ENCODE results near the gene FAM222B. TPM values are rescaled to one million over a fixed set of nuclear protein-coding genes. Genes with fewer than 3 reads are reported as not detected.
"Not testable (repeated sequence)": the region's sequence is repeated elsewhere in the genome, so short reads cannot be mapped to it uniquely, and the experiment has no call there.

FAM222B gene
- total and polyA plus RNA-seq, 2 donors (not counting 1 experiment from before 2014, with no cell fraction given) = 10.8 to 23.1 TPM

DNA sequence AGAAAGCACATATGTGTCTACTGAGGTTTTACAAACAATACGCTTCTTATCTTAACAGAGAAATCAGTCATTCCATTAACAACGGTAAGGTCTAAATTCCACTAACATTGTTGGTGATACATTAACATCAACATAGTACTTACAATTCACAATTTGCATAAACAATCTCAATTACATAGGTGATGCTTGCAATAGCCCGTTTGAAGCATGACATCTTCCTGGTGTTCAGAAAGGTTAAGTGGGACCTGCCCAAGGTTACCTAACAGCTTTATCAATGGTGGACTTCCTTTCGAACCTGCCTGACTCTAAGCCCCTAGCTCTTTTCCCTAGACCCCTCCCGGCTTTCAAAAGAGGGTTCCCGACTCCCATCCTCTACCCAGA is 699 bp downstream of the FAM222B start:
- peak overlapping the region; percentile 98 for H2AFZ ChIP-seq (ENCODE audit: insufficient read depth, low read depth, low read length, poor library complexity, severe bottlenecking)
- 18% methylated on average over 6 of the region's 6 CpGs for WGBS (ENCODE audit: insufficient coverage)
- H3K4me3 Mint-ChIP-seq = peak overlapping the region; percentile 97
- H3K9ac ChIP-seq (ENCODE audit: low read length) = peak overlapping the region; percentile 79
- peaks cover 56% of the 10 kb centered on the region for H3K79me2 ChIP-seq (ENCODE audit: control insufficient read depth, insufficient read depth, low read length)
- intact Hi-C loops (cut with micrococcal nuclease) = loop anchor here (1.0 to 5.0 kb wide), 4 partner anchors 12 to 110 kb away; partner anchors contain the start of genes DHRS13 and PHF12
- ChIA-PET CTCF (interaction anchor here (0.6 to 3.8 kb wide), 12 partner anchors 8 to 122 kb away, joined by 3 to 28 read pairs (median 5); partner anchors contain the start of genes DHRS13, FLOT2, RPL23A and TLCD1), POLR2A (interaction anchor here (0.6 to 1.6 kb wide), 7 partner anchors 12 to 110 kb away, joined by 3 to 4 read pairs (median 3); partner anchors contain the start of genes ERAL1 and PHF12)
- no peaks in the 10 kb centered on the region for H3K9me3 Mint-ChIP-seq (ENCODE audit: insufficient read depth)
- H3K27me3 ChIP-seq (replicated peaks in 1 of 4; ENCODE audit: control extremely low read depth in 1 of 4, control insufficient read depth in 3 of 4, insufficient read depth in 4 of 4, low read length in 3 of 4) = no peaks in the 10 kb centered on the region
- H3K4me1 ChIP-seq (ENCODE audit: control insufficient read depth in 2 of 2, insufficient read depth in 2 of 2, low read length in 2 of 2) = peaks cover 10 to 15% of the 10 kb centered on the region in 2 donors
- H3K4me1 Mint-ChIP-seq = peaks cover 23% of the 10 kb centered on the region
- no peaks in the 10 kb centered on the region for H3K36me3 ChIP-seq (replicated peaks in 1 of 2; ENCODE audit: control extremely low read depth in 1 of 2, control insufficient read depth in 1 of 2, extremely low read depth in 1 of 2, insufficient read depth in 2 of 2, low read length in 1 of 2)
- TF ChIP-seq EZH2 (IDR thresholded peaks at IDR 0.05; ENCODE audit: borderline replicate concordance, insufficient read depth, low read depth, low read length, poor library complexity, severe bottlenecking) (no peak), CTCF (IDR thresholded peaks at IDR 0.05) (no peak)
- H3K9me3 ChIP-seq (ENCODE audit: control extremely low read depth in 1 of 3, control insufficient read depth in 2 of 3, insufficient read depth in 1 of 3, low read length in 2 of 3) = no peaks in the 10 kb centered on the region
- peak overlapping the region; percentile 63 to 92 (median 87) for H3K4me3 ChIP-seq (ENCODE audit: control extremely low read depth in 1 of 5, extremely low read depth in 1 of 5, insufficient read depth in 1 of 5, low read depth in 2 of 5, low read length in 4 of 5)
- no peaks in the 10 kb centered on the region for H3K27me3 Mint-ChIP-seq
- H4K20me1 ChIP-seq (ENCODE audit: control insufficient read depth, insufficient read depth, low read length, poor library complexity, severe bottlenecking) = no peaks in the 10 kb centered on the region
- no peak for ATAC-seq (ENCODE audit: low read depth)
- H3K27ac Mint-ChIP-seq = peak overlapping the region; percentile 96
- H3K27ac ChIP-seq (ENCODE audit: low read length in 2 of 2) = peak overlapping the region; percentile 70 to 87
- peak overlapping the region; percentile 92 for H3K4me2 ChIP-seq (replicated peaks; ENCODE audit: low read depth, low read length, poor library complexity, severe bottlenecking)
- DNase-seq = no peak

DNA sequence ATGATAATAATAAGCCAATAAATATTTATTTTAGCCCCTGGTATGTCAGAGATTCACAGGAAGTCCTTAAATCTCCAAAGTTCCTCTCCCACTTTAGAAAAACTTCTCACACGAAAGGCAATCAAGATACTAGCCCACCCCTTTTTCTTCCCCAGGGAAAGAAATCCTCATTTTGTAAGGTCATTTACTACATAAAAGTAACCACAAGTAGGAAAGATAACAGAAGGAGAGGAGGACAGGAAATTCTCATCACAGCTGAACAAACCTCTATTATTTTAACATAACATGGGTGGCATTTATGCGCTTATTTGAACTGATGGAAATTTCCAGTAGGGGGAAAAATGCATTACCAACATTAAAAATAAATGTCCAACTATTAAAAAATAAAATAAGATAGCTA is 3.4 kb downstream of the FAM222B start:
- intact Hi-C loops (cut with micrococcal nuclease) = loop anchor here (10.0 kb wide), 1 partner anchor 64 kb away; no protein-coding TSS in a partner anchor
- H3K27me3 ChIP-seq (replicated peaks in 1 of 4; ENCODE audit: control extremely low read depth in 1 of 4, control insufficient read depth in 3 of 4, insufficient read depth in 4 of 4, low read length in 3 of 4) = no peaks in the 10 kb centered on the region
- H3K79me2 ChIP-seq (ENCODE audit: control insufficient read depth, insufficient read depth, low read length) = peaks cover 79% of the 10 kb centered on the region
- H3K4me2 ChIP-seq (replicated peaks; ENCODE audit: low read depth, low read length, poor library complexity, severe bottlenecking) = no peak overlapping the region
- ChIA-PET CTCF (interaction anchor here (1.0 to 1.6 kb wide), 2 partner anchors 63 to 76 kb away, joined by 4 to 6 read pairs; no protein-coding TSS in a partner anchor), POLR2A (no interaction called here)
- Mint-ChIP-seq H3K9me3 (ENCODE audit: insufficient read depth) (no peaks in the 10 kb centered on the region), H3K4me3 (no peak overlapping the region), H3K27me3 (no peaks in the 10 kb centered on the region), H3K4me1 (peaks cover 26% of the 10 kb centered on the region), H3K27ac (no peak overlapping the region)
- H3K4me1 ChIP-seq (ENCODE audit: control insufficient read depth in 2 of 2, insufficient read depth in 2 of 2, low read length in 2 of 2) = peaks cover 10 to 15% of the 10 kb centered on the region in 2 donors
- no peak overlapping the region for H3K9ac ChIP-seq (ENCODE audit: low read length)
- H3K36me3 ChIP-seq (replicated peaks in 1 of 2; ENCODE audit: control extremely low read depth in 1 of 2, control insufficient read depth in 1 of 2, extremely low read depth in 1 of 2, insufficient read depth in 2 of 2, low read length in 1 of 2) = peaks cover 0 to 3% of the 10 kb centered on the region in 2 experiments
- no peak overlapping the region for H3K4me3 ChIP-seq (ENCODE audit: control extremely low read depth in 1 of 5, extremely low read depth in 1 of 5, insufficient read depth in 1 of 5, low read depth in 2 of 5, low read length in 4 of 5)
- DNase-seq (no peak), ATAC-seq (ENCODE audit: low read depth) (no peak)
- H3K27ac ChIP-seq (ENCODE audit: low read length in 2 of 2) = no peak overlapping the region
- TF ChIP-seq EZH2 (IDR thresholded peaks at IDR 0.05; ENCODE audit: borderline replicate concordance, insufficient read depth, low read depth, low read length, poor library complexity, severe bottlenecking) = no peak
- TF ChIP-seq CTCF (IDR thresholded peaks at IDR 0.05) = no peak
- H4K20me1 ChIP-seq (ENCODE audit: control insufficient read depth, insufficient read depth, low read length, poor library complexity, severe bottlenecking) = peaks cover 5% of the 10 kb centered on the region
- no CpG with 5 or more reads among the region's 2 CpGs for WGBS (ENCODE audit: insufficient coverage)
- no peak overlapping the region for H2AFZ ChIP-seq (ENCODE audit: insufficient read depth, low read depth, low read length, poor library complexity, severe bottlenecking)
- H3K9me3 ChIP-seq (ENCODE audit: control extremely low read depth in 1 of 3, control insufficient read depth in 2 of 3, insufficient read depth in 1 of 3, low read length in 2 of 3) = no peaks in the 10 kb centered on the region

DNA sequence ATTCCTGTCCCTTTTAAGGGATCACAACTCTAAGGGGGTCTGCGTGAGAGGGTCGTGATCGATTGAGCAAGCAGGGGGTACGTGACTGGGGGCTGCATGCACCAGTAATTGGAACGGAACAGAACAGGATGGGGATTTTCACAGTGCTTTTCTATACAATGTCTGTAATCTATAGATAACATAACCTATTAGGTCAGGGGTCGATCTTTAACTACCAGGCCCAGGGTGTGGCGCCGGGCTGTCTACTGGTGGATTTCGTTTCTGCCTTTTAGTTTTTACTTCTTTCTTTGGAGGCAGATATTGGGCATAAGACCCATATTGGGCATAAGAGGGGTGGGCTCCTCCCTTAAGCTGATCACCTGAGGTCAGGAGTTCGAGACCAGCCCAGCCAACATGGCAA is 6.0 kb downstream of the FAM222B start:
- H3K4me2 ChIP-seq (replicated peaks; ENCODE audit: low read depth, low read length, poor library complexity, severe bottlenecking); H3K9ac ChIP-seq (ENCODE audit: low read length); DNase-seq; H3K4me1 ChIP-seq (ENCODE audit: control insufficient read depth in 2 of 2, insufficient read depth in 2 of 2, low read length in 2 of 2); H3K27ac Mint-ChIP-seq; POLR2A ChIA-PET; H3K27me3 ChIP-seq (replicated peaks in 1 of 4; ENCODE audit: control extremely low read depth in 1 of 4, control insufficient read depth in 3 of 4, insufficient read depth in 4 of 4, low read length in 3 of 4); H3K27ac ChIP-seq (ENCODE audit: low read length in 2 of 2); H3K9me3 Mint-ChIP-seq (ENCODE audit: insufficient read depth); H3K4me3 ChIP-seq (ENCODE audit: control extremely low read depth in 1 of 5, extremely low read depth in 1 of 5, insufficient read depth in 1 of 5, low read depth in 2 of 5, low read length in 4 of 5); H3K9me3 ChIP-seq (ENCODE audit: control extremely low read depth in 1 of 3, control insufficient read depth in 2 of 3, insufficient read depth in 1 of 3, low read length in 2 of 3); H3K4me3 Mint-ChIP-seq; ATAC-seq (ENCODE audit: low read depth); H3K27me3 Mint-ChIP-seq; CTCF ChIA-PET; H2AFZ ChIP-seq (ENCODE audit: insufficient read depth, low read depth, low read length, poor library complexity, severe bottlenecking): not testable (repeated sequence)
- intact Hi-C loops (cut with micrococcal nuclease) = loop anchor here (10.0 kb wide), 1 partner anchor 62 kb away; no protein-coding TSS in a partner anchor
- peaks cover 0 to 12% of the 10 kb centered on the region in 2 experiments for H3K36me3 ChIP-seq (replicated peaks in 1 of 2; ENCODE audit: control extremely low read depth in 1 of 2, control insufficient read depth in 1 of 2, extremely low read depth in 1 of 2, insufficient read depth in 2 of 2, low read length in 1 of 2)
- H3K79me2 ChIP-seq (ENCODE audit: control insufficient read depth, insufficient read depth, low read length) = peaks cover 86% of the 10 kb centered on the region
- peaks cover 13% of the 10 kb centered on the region for H4K20me1 ChIP-seq (ENCODE audit: control insufficient read depth, insufficient read depth, low read length, poor library complexity, severe bottlenecking)
- WGBS (ENCODE audit: insufficient coverage) = 96% methylated on average over 4 of the region's 10 CpGs
- H3K4me1 Mint-ChIP-seq = peaks cover 17% of the 10 kb centered on the region
